ENCODE results near the gene EXOSC5.
"Not testable (repeated sequence)": the region's sequence is repeated elsewhere in the genome, so short reads cannot be mapped to it uniquely, and the experiment has no call there.

DNA sequence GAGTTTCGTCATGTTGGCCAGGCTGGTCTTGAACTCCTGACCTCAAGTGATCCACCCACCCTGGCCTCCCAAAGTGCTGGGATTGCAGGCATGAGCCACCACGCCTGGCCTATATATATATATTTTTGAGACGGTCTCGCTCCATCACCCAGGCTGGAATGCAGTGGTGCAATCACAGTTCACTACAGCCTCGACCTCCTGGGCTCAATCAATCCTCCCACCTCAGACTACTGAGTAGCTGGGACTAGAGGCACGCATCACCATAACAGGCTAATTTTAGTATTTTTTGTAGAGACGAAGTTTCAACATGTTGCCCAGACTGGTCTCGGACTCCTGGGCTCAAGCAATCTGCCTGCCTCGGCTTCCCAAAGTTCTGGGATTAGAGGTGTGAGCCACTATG is 50.2 kb downstream of the EXOSC5 start:
- TF ChIP-seq, protein P1, sequence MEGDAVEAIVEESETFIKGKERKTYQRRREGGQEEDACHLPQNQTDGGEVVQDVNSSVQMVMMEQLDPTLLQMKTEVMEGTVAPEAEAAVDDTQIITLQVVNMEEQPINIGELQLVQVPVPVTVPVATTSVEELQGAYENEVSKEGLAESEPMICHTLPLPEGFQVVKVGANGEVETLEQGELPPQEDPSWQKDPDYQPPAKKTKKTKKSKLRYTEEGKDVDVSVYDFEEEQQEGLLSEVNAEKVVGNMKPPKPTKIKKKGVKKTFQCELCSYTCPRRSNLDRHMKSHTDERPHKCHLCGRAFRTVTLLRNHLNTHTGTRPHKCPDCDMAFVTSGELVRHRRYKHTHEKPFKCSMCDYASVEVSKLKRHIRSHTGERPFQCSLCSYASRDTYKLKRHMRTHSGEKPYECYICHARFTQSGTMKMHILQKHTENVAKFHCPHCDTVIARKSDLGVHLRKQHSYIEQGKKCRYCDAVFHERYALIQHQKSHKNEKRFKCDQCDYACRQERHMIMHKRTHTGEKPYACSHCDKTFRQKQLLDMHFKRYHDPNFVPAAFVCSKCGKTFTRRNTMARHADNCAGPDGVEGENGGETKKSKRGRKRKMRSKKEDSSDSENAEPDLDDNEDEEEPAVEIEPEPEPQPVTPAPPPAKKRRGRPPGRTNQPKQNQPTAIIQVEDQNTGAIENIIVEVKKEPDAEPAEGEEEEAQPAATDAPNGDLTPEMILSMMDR (IDR thresholded peaks at IDR 0.05) = not testable (repeated sequence)
- TF ChIP-seq POLR2A, EP300, POLR2AphosphoS5 (IDR thresholded peaks at IDR 0.05): not testable (repeated sequence)
